ENCODE data around the gene ZNF518A. TPM values are rescaled to one million over a fixed set of nuclear protein-coding genes. Genes with fewer than 3 reads are reported as not detected.

The ZNF518A gene
- total and polyA plus RNA-seq, 9 of the 15 experiments (the other 6 are each of a cell fraction or from before 2014, with no cell fraction given) = 6.3 to 30.0 (median 17.4) TPM

GRCh38 chr10:96188421-96188820, 58.3 kb downstream of the ZNF518A start (continued):
- TF ChIP-seq SNIP1 (IDR thresholded peaks at IDR 0.05; ENCODE audit: low read depth) = no peak
- TF ChIP-seq SMC3 (conservative IDR thresholded peaks at IDR 0.05; ENCODE audit: insufficient read depth, low read depth, low read length) = no peak
- TF ChIP-seq, protein P1, sequence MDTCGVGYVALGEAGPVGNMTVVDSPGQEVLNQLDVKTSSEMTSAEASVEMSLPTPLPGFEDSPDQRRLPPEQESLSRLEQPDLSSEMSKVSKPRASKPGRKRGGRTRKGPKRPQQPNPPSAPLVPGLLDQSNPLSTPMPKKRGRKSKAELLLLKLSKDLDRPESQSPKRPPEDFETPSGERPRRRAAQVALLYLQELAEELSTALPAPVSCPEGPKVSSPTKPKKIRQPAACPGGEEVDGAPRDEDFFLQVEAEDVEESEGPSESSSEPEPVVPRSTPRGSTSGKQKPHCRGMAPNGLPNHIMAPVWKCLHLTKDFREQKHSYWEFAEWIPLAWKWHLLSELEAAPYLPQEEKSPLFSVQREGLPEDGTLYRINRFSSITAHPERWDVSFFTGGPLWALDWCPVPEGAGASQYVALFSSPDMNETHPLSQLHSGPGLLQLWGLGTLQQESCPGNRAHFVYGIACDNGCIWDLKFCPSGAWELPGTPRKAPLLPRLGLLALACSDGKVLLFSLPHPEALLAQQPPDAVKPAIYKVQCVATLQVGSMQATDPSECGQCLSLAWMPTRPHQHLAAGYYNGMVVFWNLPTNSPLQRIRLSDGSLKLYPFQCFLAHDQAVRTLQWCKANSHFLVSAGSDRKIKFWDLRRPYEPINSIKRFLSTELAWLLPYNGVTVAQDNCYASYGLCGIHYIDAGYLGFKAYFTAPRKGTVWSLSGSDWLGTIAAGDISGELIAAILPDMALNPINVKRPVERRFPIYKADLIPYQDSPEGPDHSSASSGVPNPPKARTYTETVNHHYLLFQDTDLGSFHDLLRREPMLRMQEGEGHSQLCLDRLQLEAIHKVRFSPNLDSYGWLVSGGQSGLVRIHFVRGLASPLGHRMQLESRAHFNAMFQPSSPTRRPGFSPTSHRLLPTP (IDR thresholded peaks at IDR 0.05; ENCODE audit: borderline replicate concordance, extremely low read depth, insufficient read length) = no peak
- TF ChIP-seq, protein P2, sequence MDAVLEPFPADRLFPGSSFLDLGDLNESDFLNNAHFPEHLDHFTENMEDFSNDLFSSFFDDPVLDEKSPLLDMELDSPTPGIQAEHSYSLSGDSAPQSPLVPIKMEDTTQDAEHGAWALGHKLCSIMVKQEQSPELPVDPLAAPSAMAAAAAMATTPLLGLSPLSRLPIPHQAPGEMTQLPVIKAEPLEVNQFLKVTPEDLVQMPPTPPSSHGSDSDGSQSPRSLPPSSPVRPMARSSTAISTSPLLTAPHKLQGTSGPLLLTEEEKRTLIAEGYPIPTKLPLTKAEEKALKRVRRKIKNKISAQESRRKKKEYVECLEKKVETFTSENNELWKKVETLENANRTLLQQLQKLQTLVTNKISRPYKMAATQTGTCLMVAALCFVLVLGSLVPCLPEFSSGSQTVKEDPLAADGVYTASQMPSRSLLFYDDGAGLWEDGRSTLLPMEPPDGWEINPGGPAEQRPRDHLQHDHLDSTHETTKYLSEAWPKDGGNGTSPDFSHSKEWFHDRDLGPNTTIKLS (IDR thresholded peaks at IDR 0.05; ENCODE audit: borderline replicate concordance, low read depth) = no peak

- CTCF ChIA-PET (ENCODE audit: low intra/inter-chr PET ratio) = no interaction called here
- H3K4me3 ChIP-seq = no peak overlapping the region
- H3K27me3 ChIP-seq (ENCODE audit: control insufficient read depth in 2 of 2, insufficient read depth in 2 of 2, low read length in 2 of 2) = no peaks in the 10 kb centered on the region
- H4K20me1 ChIP-seq (replicated peaks; ENCODE audit: control insufficient read depth, insufficient read depth, low read length) = no peaks in the 10 kb centered on the region
- in situ Hi-C loops (cut with MboI) = no loop called here
- no peaks in the 10 kb centered on the region for H3K79me2 ChIP-seq (ENCODE audit: control insufficient read depth, insufficient read depth, low read length)
- H3K36me3 ChIP-seq (ENCODE audit: control insufficient read depth, insufficient read depth, low read length) = no peaks in the 10 kb centered on the region
- no peak overlapping the region for H3K27ac ChIP-seq (ENCODE audit: extremely low read depth, low read depth, low read length)
- 0% methylated on average over 1 of the region's 1 CpG for WGBS (ENCODE audit: insufficient coverage, low coverage, missing lambda C conversion rate)
- no peak overlapping the region for H3K4me2 ChIP-seq (ENCODE audit: insufficient read depth, low read length)
- BruUV-seq (replicated peaks) = no TSS peak
- FAIRE-seq = no peak
- H3K4me1 ChIP-seq (replicated peaks in 1 of 2; ENCODE audit: control insufficient read depth in 2 of 2, insufficient read depth in 2 of 2, low read length in 2 of 2) = no peaks in the 10 kb centered on the region
- no peak overlapping the region for H2AFZ ChIP-seq (ENCODE audit: low read depth, low read length)
- H3K9me1 ChIP-seq (ENCODE audit: control insufficient read depth, insufficient read depth, low read length) = no peaks in the 10 kb centered on the region
- DNase-seq (ENCODE audit: extremely low read depth in 1 of 4, low spot score in 3 of 4) = no peak
- no peak overlapping the region for H3K9ac ChIP-seq (ENCODE audit: insufficient read depth in 1 of 2, low read depth in 2 of 2, low read length in 2 of 2)
- ATAC-seq = no peak
- intact Hi-C loops (cut with micrococcal nuclease) = no loop called here
- POLR2A ChIA-PET = no interaction called here
- H3K9me3 ChIP-seq (replicated peaks; ENCODE audit: control insufficient read depth, insufficient read depth, low read depth, low read length) = no peaks in the 10 kb centered on the region
- TF ChIP-seq ZFPM2 (CRISPR knock-in tag; IDR thresholded peaks at IDR 0.05) (no peak), NR0B1 (IDR thresholded peaks at IDR 0.05; ENCODE audit: partially characterized antibody) (no peak), PCBP2 (IDR thresholded peaks at IDR 0.05; ENCODE audit: low read depth, low read length, poor library complexity, severe bottlenecking) (no peak), ARID3B (CRISPR knock-in tag; IDR thresholded peaks at IDR 0.05; ENCODE audit: borderline replicate concordance) (no peak), HCFC1 (IDR thresholded peaks at IDR 0.05; ENCODE audit: low read depth, low read length) (no peak), NCOA2 (IDR thresholded peaks at IDR 0.05; ENCODE audit: partially characterized antibody in 2 of 2) (no peak)
- TF ChIP-seq, protein P3, sequence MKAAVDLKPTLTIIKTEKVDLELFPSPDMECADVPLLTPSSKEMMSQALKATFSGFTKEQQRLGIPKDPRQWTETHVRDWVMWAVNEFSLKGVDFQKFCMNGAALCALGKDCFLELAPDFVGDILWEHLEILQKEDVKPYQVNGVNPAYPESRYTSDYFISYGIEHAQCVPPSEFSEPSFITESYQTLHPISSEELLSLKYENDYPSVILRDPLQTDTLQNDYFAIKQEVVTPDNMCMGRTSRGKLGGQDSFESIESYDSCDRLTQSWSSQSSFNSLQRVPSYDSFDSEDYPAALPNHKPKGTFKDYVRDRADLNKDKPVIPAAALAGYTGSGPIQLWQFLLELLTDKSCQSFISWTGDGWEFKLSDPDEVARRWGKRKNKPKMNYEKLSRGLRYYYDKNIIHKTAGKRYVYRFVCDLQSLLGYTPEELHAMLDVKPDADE (conservative IDR thresholded peaks at IDR 0.05; ENCODE audit: control insufficient read depth, low read depth, low read length) = no peak
Measured at GRCh38 chr10:96188916-96189315, 58.8 kb downstream of the ZNF518A start.
